HepG2 (cell line): ENCODE results near the gene MINDY1. TPM values are rescaled to one million over a fixed set of nuclear protein-coding genes. Genes with fewer than 3 reads are reported as not detected.

ENCODE experiments used
- ELF4 ChIP-seq: sonication (generic); formaldehyde crosslinking; IDR thresholded peaks from 2 replicates; pipeline ENCODE4 v1.5.0; 2020; ENCODE audit warnings: missing genetic modification reagents, mild to moderate bottlenecking, moderate library complexity, borderline replicate concordance
- KIAA2018 ChIP-seq: sonication (generic); formaldehyde crosslinking; IDR thresholded peaks from 2 replicates; pipeline ENCODE4 v1.5.0; 2020; ENCODE audit warnings: mild to moderate bottlenecking, missing genetic modification reagents, borderline replicate concordance
- ZBTB40 ChIP-seq, 2 experiments: fragments of 450-650 bp in 1 of 2; sonication (generic) in 1 of 2; formaldehyde crosslinking in 1 of 2; IDR thresholded peaks; 2 replicates each; pipeline versions ENCODE4 v1.6.1 to v1.8.0; 2016 to 2022; ENCODE audit warnings: antibody characterized with exemption in 1 of 2, mild to moderate bottlenecking in 1 of 2, missing genetic modification reagents in 1 of 2
- ZNF543 ChIP-seq: sonication (generic); formaldehyde crosslinking; IDR thresholded peaks from 2 replicates; pipeline ENCODE4 v1.4.0; 2020; ENCODE audit warnings: mild to moderate bottlenecking, missing genetic modification reagents
- ZNF672 ChIP-seq: sonication (generic); formaldehyde crosslinking; IDR thresholded peaks from 2 replicates; pipeline ENCODE4 v1.8.1; 2022; ENCODE audit warnings: missing genetic modification reagents
- ZNF678 ChIP-seq: sonication (generic); formaldehyde crosslinking; IDR thresholded peaks from 2 replicates; pipeline ENCODE4 v1.4.0; 2020; ENCODE audit warnings: mild to moderate bottlenecking, missing genetic modification reagents
- ZNF775 ChIP-seq: sonication (generic); formaldehyde crosslinking; IDR thresholded peaks from 2 replicates; pipeline ENCODE4 v1.4.0; 2020; ENCODE audit warnings: missing genetic modification reagents, mild to moderate bottlenecking, moderate library complexity, borderline replicate concordance
- ZSCAN20 ChIP-seq: sonication (generic); formaldehyde crosslinking; IDR thresholded peaks from 2 replicates; pipeline ENCODE4 v1.4.0; 2020; ENCODE audit warnings: missing genetic modification reagents, mild to moderate bottlenecking, borderline replicate concordance
- ZSCAN9 ChIP-seq: IDR thresholded peaks from 2 replicates; pipeline ENCODE4 v1.6.1; 2016; ENCODE audit warnings: borderline replicate concordance
- polyA plus RNA-seq, 8 experiments: library from polyadenylated mRNA; depleted of rRNA in 3 of 8; stranded (reverse) in 7 of 8; unstranded in 1 of 8; fragments of >200 nt; fragmentation: Illumina TruSeq in 4 of 8; extraction: Trizol in 4 of 8; gene quantifications; 2 replicates each; pipeline versions ENCODE4 v1.2.1 to v1.2.3, GENCODE V29; 2011 to 2016; ENCODE audit warnings: low read depth in 4 of 8, missing spikeins in 1 of 8, mixed read lengths in 1 of 8; ENCODE audit not compliant: insufficient read depth in 1 of 8
- total RNA-seq, 5 experiments: library from RNA; depleted of rRNA; stranded (reverse); fragments of >200 nt; fragmentation: Illumina TruSeq; extraction: Trizol; gene quantifications; 2 replicates each; pipeline ENCODE4 v1.2.3, GENCODE V29; 2016; ENCODE audit warnings: low read depth in 1 of 5
- TF ChIP-seq, protein P1 (sequence below): sonication (generic); formaldehyde crosslinking; IDR thresholded peaks from 2 replicates; pipeline ENCODE4 v1.5.0; 2020; ENCODE audit warnings: mild to moderate bottlenecking, missing genetic modification reagents

Gene MINDY1
- total and polyA plus RNA-seq, 2 of the 13 experiments (the other 11 are each of a cell fraction or from before 2014, with no cell fraction given): 11.1 to 15.0 TPM

DNA sequence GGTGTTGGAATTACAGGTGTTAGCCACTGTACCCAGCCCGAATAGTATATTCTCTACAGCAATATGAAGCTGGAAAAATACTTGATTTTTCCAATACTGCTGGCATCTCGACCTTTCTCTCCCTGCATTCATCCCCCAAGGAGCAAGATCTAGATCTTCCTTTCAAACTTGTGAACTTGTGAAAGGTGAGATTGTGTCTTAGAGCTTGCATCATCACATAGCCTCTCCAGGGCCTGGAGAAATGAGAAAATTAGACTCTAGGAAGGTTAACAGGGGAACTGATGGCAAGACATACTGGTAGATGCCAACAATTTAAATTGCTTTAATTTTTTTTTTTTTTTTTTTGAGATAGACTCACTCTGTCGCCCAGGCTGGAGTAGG lies 3.6 kb upstream of the MINDY1 start (continued):
- no peak for TF ChIP-seq ZBTB40 (IDR thresholded peaks at IDR 0.05)
- TF ChIP-seq ZBTB40 (CRISPR knock-in tag; IDR thresholded peaks at IDR 0.05): no peak
- TF ChIP-seq, protein P1, sequence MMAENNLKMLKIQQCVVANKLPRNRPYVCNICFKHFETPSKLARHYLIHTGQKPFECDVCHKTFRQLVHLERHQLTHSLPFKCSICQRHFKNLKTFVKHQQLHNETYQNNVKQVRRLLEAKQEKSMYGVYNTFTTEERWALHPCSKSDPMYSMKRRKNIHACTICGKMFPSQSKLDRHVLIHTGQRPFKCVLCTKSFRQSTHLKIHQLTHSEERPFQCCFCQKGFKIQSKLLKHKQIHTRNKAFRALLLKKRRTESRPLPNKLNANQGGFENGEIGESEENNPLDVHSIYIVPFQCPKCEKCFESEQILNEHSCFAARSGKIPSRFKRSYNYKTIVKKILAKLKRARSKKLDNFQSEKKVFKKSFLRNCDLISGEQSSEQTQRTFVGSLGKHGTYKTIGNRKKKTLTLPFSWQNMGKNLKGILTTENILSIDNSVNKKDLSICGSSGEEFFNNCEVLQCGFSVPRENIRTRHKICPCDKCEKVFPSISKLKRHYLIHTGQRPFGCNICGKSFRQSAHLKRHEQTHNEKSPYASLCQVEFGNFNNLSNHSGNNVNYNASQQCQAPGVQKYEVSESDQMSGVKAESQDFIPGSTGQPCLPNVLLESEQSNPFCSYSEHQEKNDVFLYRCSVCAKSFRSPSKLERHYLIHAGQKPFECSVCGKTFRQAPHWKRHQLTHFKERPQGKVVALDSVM (CRISPR knock-in tag): no peak
- TF ChIP-seq ZNF672 (CRISPR knock-in tag): no peak
- no peak for TF ChIP-seq ZNF543 (CRISPR knock-in tag)
- TF ChIP-seq ZSCAN20 (CRISPR knock-in tag): no peak
- no peak for TF ChIP-seq ZNF775 (CRISPR knock-in tag)
- TF ChIP-seq ELF4: no peak
- TF ChIP-seq ZNF678 (CRISPR knock-in tag): no peak
- TF ChIP-seq ZSCAN9: no peak
- TF ChIP-seq KIAA2018 (CRISPR knock-in tag): no peak
